ENCODE data around the gene ARHGAP5.

Gene ARHGAP5

GRCh38 chr14:32189811-32190210 lies 112.7 kb downstream of the ARHGAP5 start:
- DNase-seq (ENCODE audit: extremely low read depth, insufficient read length): no peak
- H3K4me3 ChIP-seq (replicated peaks; ENCODE audit: low read depth, low read length): no peak overlapping the region
- H3K36me3 ChIP-seq (ENCODE audit: control insufficient read depth, insufficient read depth, low read length): no peaks in the 10 kb centered on the region
- H3K27me3 ChIP-seq (replicated peaks; ENCODE audit: control insufficient read depth, insufficient read depth, low read length): no peaks in the 10 kb centered on the region
- TF ChIP-seq, protein P1, sequence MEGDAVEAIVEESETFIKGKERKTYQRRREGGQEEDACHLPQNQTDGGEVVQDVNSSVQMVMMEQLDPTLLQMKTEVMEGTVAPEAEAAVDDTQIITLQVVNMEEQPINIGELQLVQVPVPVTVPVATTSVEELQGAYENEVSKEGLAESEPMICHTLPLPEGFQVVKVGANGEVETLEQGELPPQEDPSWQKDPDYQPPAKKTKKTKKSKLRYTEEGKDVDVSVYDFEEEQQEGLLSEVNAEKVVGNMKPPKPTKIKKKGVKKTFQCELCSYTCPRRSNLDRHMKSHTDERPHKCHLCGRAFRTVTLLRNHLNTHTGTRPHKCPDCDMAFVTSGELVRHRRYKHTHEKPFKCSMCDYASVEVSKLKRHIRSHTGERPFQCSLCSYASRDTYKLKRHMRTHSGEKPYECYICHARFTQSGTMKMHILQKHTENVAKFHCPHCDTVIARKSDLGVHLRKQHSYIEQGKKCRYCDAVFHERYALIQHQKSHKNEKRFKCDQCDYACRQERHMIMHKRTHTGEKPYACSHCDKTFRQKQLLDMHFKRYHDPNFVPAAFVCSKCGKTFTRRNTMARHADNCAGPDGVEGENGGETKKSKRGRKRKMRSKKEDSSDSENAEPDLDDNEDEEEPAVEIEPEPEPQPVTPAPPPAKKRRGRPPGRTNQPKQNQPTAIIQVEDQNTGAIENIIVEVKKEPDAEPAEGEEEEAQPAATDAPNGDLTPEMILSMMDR (IDR thresholded peaks at IDR 0.05; ENCODE audit: insufficient read depth, low read length, poor library complexity, severe bottlenecking): no peak

GRCh38 chr14:32190673-32191072 lies 113.6 kb downstream of the ARHGAP5 start:
- TF ChIP-seq, protein P1 (IDR thresholded peaks at IDR 0.05; ENCODE audit: insufficient read depth, low read length, poor library complexity, severe bottlenecking): no peak
- Histone ChIP-seq H3K4me3 (replicated peaks; ENCODE audit: low read depth, low read length) (no peak overlapping the region), H3K27me3 (replicated peaks; ENCODE audit: control insufficient read depth, insufficient read depth, low read length) (no peaks in the 10 kb centered on the region), H3K36me3 (ENCODE audit: control insufficient read depth, insufficient read depth, low read length) (no peaks in the 10 kb centered on the region)
- DNase-seq (ENCODE audit: extremely low read depth, insufficient read length): no peak

GRCh38 chr14:32192712-32193373 lies 115.7 kb downstream of the ARHGAP5 start:
- no peaks in the 10 kb centered on the region for H3K27me3 ChIP-seq (replicated peaks; ENCODE audit: control insufficient read depth, insufficient read depth, low read length)
- DNase-seq (ENCODE audit: extremely low read depth, insufficient read length): no peak
- TF ChIP-seq, protein P1 (IDR thresholded peaks at IDR 0.05; ENCODE audit: insufficient read depth, low read length, poor library complexity, severe bottlenecking): no peak

GRCh38 chr14:32193532-32193931 lies 116.4 kb downstream of the ARHGAP5 start:
- TF ChIP-seq, protein P1 (IDR thresholded peaks at IDR 0.05; ENCODE audit: insufficient read depth, low read length, poor library complexity, severe bottlenecking): no peak
- H3K4me3 ChIP-seq (replicated peaks; ENCODE audit: low read depth, low read length): no peak overlapping the region
- no peaks in the 10 kb centered on the region for H3K27me3 ChIP-seq (replicated peaks; ENCODE audit: control insufficient read depth, insufficient read depth, low read length)
- no peak for DNase-seq (ENCODE audit: extremely low read depth, insufficient read length)
- no peaks in the 10 kb centered on the region for H3K36me3 ChIP-seq (ENCODE audit: control insufficient read depth, insufficient read depth, low read length)

More at GRCh38 chr14:32192712-32193373, 115.7 kb downstream of the ARHGAP5 start:
- no peaks in the 10 kb centered on the region for H3K36me3 ChIP-seq (ENCODE audit: control insufficient read depth, insufficient read depth, low read length)
- H3K4me3 ChIP-seq (replicated peaks; ENCODE audit: low read depth, low read length): no peak overlapping the region

DNA sequence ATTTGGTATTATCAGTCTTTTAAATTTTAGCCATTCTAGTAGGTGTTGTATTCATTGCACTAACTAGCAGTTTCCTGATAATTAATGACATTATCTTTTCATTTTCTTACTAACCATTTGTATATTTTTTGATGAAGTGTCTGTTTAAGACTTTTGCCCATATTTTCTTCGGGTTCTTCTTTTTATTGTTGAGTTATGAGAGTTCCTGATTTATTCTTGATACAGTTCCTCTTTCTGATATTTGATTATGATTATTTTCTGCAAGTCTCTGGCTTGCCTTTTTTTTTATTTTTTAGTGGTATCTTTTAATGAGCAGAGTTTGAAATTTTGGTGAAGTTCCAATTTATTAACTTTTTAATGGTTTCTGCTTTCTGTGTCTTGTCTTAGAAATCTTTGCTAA lies 118.5 kb downstream of the ARHGAP5 start:
- H3K36me3 ChIP-seq (ENCODE audit: control insufficient read depth, insufficient read depth, low read length): no peaks in the 10 kb centered on the region
- DNase-seq (ENCODE audit: extremely low read depth, insufficient read length): no peak
- TF ChIP-seq, protein P1 (IDR thresholded peaks at IDR 0.05; ENCODE audit: insufficient read depth, low read length, poor library complexity, severe bottlenecking): no peak
- H3K27me3 ChIP-seq (replicated peaks; ENCODE audit: control insufficient read depth, insufficient read depth, low read length): no peaks in the 10 kb centered on the region
- H3K4me3 ChIP-seq (replicated peaks; ENCODE audit: low read depth, low read length): no peak overlapping the region

- TF ChIP-seq, protein P1 (IDR thresholded peaks at IDR 0.05; ENCODE audit: insufficient read depth, low read length, poor library complexity, severe bottlenecking): no peak
- no peaks in the 10 kb centered on the region for H3K36me3 ChIP-seq (ENCODE audit: control insufficient read depth, insufficient read depth, low read length)
- H3K4me3 ChIP-seq (replicated peaks; ENCODE audit: low read depth, low read length): no peak overlapping the region
- peak; percentile 37 for DNase-seq (ENCODE audit: extremely low read depth, insufficient read length)
- no peaks in the 10 kb centered on the region for H3K27me3 ChIP-seq (replicated peaks; ENCODE audit: control insufficient read depth, insufficient read depth, low read length)
These were observed 120.8 kb downstream of the ARHGAP5 start for GRCh38 chr14:32197919-32198318.
